ENCODE measurements around the gene POU2AF2.
"Not testable (repeated sequence)": the region's sequence is repeated elsewhere in the genome, so short reads cannot be mapped to it uniquely, and the experiment has no call there.

Gene POU2AF2

DNA sequence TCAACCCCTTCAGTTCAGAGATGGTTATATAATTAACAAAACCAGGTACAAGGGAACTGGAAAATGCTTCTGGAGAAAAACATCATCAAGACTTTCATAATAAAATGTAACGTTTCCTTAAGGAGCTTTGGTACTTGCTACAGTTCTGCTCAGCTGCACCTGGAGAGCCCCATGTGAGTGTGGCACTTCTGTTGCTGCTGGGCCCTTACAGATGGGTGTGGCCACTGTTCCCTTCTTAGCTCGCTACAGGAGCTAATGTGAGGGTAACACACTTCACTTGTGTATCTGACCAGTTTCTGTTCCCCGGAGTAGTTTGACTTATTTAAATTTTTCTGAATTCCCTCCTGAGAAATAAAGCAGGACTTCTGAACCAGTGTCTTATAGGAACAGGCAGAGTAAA is 56.8 kb downstream of the POU2AF2 start:
- DNase-seq (ENCODE audit: low read depth in 2 of 2), result no peak

DNA sequence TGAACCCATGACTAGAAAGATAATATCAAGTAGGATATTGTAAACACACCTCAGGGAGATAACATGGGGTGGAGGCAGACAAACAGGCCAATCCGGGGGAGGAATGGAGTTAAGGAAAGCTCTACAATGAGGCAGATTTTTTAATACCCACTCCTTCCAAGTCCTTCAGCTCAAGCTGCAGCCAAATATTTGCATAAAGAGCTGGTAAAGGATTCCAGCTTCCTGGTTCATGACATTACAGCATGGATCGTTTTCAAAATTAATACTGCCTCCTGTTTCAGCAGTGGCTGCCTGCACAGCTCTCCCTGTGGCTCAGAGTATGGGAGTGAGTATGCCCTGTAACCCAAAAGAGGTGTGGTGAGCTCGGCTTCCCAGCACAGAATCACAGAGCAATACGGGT is 57.9 kb downstream of the POU2AF2 start:
- DNase-seq (ENCODE audit: low read depth in 2 of 2), result no peak

DNA sequence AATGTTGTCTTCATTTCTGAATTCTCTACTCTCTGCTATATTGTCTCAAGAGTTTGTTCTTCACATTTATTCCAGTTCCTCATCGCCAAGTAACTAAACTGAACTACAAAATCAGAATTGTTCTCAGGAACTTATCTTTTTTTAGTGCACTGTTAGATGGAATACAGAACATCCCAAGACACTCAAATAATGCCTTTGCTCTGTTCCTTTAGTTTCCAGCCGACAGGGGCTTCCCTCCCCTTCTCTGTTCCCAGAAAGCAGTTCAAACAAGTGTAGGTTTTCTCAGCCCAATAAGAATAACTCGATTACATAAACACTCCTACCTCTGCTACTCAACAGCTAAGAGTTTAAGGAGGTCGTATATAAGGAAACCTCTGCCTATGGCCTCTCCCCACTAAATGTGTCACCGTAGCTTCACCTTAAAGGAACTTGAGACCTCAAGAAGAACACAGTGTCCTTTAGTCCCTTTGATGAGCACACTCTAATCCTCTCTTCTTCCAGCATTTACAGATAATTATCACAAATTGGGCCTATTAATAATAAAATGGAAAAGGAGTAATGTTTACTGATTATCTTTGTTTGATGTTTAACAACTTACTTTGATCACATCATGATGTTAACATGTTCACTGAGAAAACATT is 59.8 kb downstream of the POU2AF2 start:
- DNase-seq (ENCODE audit: low read depth in 2 of 2), result no peak

DNA sequence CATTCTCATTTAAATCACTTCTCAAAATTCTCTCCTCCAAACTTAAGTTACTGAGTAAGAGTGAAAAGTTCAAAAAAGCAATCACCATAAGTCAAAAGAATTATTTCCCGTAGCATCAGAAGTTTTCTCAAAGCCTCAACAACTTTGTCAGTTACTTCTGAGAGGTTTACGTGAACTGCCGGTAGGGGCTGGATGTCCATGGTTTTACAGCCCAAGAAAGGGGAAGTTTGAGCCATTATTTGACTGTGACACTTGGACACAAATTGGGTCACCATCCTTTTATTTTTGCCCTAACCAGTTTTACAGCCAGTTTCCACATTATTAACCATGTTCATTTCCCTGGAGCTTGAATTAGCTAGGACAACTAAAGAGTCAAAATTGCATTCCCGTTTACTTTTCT is 60.4 kb downstream of the POU2AF2 start:
- no peak for DNase-seq (ENCODE audit: low read depth in 2 of 2)

DNA sequence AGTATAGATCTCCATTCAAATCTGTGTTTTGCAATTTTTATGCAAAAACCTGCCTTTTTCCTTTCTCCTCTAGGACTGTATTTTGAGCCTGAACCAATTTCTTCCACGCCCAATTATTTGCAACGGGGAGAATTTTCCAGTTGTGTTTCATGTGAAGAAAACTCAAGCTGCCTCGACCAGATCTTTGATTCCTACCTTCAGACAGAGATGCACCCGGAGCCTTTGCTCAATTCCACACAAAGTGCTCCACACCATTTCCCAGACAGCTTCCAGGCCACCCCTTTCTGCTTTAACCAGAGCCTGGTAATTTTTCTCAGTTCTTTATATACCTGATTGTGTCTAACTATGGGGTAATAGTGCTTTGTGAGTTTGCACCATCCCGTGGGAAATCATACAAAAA is 60.8 kb downstream of the POU2AF2 start:
- no peak for DNase-seq (ENCODE audit: low read depth in 2 of 2)

DNA sequence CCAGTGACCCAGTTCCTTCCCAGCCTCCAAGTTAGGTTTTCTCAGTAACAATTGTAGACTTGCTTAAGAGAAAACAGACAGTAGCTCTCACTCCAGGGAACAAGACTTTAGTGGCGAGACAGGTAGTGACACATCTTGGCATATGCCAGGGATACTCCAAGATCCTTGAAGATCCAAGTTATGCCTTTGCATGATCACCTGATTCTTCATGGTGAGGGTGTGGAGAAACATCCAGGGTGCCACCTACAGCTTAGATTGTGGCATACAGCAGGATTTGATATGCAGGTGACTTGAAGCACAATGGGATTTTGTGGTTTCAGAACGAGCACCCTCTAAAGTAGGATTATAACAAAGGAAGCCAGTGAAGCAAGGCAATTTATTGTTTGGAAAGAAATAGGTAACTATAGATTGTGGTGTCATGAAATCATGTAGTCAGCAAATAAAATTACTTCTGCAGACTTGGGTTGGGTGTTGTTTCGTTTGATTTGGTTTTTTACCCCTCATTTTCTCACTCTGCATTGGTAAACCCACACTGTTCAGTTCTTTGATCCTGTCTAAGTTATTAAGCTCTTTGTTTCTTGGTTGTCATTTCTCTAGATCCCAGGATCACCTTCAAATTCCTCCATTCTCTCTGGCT is 62.1 kb downstream of the POU2AF2 start:
- DNase-seq (ENCODE audit: low read depth in 2 of 2), result no peak

DNA sequence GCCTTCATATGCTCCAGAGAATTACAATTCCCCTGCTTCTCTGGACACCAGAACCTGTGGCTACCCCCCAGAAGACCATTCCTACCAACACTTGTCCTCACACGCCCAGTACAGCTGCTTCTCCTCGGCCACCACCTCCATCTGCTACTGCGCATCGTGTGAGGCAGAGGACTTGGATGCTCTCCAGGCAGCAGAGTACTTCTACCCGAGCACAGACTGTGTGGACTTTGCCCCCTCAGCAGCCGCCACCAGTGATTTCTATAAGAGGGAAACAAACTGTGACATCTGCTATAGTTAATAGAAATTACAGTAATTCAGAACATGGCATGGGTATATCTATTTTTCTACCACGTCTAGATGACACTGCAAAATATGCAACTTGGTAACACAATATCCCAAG is 62.6 kb downstream of the POU2AF2 start:
- no peak for DNase-seq (ENCODE audit: low read depth in 2 of 2)

DNA sequence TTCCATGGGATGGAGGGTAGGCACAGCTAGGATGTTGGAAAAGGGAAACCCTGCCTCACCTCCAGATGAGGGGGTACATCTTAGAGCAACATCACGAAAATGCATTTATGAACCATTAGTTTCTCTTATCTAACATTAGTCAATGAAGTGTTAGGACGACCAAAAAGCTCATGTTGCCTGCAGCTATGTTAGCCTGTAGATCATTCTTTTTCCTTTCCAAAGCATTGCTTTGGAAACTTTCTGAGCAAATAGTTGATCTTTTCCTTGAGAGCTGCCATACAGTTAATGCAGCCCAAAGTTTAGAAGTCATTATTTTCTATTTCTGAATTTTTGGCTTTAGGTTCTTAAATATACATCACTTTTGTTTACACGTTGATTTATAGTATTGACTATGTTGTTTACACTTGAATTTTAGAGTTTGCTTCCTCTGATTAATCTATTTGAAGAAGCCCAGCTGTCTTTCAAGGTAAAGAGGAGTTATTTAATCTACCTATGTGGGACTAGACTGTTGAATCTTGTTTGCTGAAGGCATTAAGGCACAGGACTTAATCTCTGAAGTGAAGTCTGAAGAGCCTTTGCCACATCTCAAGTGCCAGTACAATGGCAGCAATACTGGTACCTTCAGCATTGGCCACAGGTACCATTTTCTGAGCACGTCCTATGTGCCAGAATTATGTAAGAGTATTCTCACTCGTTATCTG is 63.8 kb downstream of the POU2AF2 start:
- DNase-seq (ENCODE audit: low read depth in 2 of 2), result no peak

DNA sequence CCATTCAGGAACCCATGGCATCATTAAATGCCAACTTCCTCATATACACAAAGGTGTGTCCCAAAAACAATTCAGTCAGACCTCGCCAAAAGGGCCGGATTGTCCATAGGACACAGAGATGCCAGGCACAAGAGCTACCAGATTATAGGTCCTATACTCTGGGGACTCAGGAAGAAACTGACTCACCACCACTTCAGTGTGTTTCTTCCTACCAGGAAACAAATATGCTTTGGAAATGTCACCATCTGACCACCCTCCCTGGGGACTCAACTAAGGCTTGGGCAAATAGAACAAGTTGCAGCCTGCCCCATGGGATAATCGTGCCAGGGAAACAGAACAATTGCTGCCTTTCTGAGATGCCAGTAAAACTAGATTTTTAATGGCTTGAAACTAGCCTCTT is 64.6 kb downstream of the POU2AF2 start:
- no peak for DNase-seq (ENCODE audit: low read depth in 2 of 2)

DNA sequence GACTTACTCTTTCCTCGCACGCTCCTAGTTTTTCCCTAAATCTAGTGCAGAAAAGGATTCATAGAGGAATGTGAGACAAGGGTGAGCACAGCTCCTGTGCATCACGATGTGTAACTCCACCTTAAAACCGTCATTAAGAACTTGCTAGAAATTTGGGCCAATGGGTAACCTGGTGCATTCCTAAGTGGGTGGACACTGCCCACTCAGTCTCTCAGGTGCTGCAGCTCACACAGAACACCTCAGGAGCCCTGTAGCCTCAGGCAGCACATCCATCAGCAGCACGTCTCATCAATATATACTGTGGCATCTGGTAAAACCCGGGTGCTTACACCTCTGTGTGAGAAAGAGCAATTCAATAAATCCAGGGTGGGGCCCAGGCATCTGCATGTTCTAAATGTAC is 65.2 kb downstream of the POU2AF2 start:
- DNase-seq (ENCODE audit: low read depth in 2 of 2), result no peak

DNA sequence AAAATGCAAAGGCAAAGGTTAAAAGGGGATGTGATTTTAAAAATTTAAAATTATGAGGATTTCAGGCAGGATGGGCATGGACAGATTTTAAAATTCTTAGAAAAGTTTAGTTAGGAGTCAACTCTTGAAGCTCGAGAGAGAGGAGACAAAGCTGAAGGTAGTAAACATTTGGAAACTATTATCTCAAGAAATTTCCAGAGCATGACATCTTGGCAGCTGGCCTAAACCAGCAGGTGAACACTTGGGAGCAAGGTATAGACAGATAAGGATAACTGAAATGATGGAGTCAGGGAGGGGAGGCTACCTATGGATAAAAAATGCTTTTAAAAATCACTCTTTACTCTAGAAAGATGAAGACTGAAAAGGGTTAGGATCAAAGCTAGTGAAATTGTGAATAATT is 66.6 kb downstream of the POU2AF2 start:
- DNase-seq (ENCODE audit: low read depth in 2 of 2), result no peak

DNA sequence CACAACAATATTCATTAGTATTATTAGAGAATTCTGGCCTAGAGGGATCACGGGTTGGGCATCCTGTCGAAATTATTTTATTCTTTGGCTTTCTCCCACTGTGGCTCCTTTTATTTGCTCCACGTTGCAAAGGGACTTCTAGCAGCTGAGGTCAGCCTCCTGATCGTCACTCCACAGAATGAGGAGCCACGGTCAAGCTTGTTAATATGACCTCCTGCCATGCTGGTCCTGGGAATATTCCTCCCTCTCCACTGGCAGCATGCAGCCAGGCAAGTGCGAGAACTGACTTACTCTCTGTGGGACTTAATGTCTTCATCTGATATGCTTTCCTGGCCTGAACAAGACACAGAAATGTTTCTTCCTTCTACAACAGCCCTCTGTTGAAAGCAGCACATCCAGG is 73.8 kb downstream of the POU2AF2 start:
- no peak for DNase-seq (ENCODE audit: low read depth in 2 of 2)

DNA sequence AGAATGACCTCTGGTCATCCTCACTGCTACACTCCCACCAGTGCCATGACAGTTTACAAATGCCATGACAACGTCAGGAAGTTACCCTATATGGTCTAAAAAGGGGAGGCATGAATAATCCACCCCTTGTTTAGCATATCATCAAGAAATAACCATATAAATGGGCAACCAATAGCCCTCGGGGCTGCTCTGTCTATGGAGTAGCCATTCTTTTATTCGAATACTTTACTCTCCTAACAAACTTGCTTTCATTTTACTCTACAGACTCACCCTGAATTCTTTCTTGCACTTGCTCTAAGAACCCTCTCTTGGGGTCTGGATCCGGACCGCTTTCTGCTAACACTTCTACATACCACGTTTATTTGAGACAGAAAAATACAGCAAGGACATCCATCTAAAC is 74.7 kb downstream of the POU2AF2 start:
- DNase-seq (ENCODE audit: low read depth in 2 of 2), result not testable (repeated sequence)

DNA sequence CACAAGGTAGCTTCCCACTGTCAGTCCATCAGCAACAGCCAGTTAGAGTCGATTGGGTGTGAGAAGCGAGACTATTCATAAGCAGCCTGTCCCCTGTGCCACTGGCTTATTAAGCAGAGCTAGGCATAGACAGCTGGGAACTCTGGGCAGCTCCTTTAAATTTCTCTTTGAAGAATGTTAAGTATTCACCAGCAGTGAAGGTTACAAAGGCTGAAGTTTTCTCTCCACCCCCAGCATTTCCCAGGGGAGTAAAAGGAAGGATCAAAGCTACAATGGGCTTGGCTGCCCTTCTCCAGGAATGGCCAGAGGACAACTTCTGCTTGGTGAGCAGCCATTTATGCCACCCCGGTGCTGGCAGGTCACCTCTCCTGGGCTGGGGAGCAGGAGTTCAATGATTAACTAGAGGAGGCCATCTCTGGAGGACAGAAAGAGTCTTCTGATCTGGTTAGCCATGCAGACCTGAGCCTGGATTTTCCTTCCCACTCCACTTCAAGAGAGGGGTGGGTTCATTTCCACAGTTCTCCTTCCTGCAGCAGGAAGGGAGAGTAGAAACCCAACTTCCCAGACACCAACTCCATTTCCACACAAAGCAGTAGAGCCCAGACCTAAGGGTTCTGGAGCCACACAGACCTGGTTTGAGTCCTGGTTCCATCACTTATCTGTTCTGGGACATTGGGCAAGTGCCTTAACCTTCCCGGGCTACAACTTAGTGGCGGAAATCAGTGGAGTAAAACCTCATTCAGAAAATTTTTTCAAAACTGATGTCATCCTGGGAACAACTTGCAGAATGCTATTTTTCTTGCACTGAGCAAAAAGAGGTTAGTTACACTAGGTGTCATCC is 75.4 kb downstream of the POU2AF2 start:
- DNase-seq (ENCODE audit: low read depth in 2 of 2), result no peak

DNA sequence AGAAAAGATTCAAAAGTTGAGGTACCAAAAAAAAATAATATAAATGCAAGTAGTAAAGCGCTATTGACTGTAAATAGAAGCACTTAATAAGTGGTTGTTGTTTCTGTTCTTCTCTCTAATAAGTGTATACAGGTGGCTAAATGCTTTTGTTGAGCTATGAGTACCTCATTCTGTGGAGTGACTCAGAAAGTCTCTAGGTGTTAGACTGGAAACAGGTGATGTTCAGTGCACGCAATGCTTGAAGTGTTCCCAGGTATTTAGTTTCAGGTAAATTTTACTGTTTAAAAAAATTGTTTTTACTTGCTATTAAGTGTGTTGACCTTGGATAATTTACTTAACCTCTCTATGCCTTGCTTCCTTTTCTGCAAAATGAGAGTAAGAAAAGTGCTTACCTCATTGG is 77.0 kb downstream of the POU2AF2 start:
- no peak for DNase-seq (ENCODE audit: low read depth in 2 of 2)

DNA sequence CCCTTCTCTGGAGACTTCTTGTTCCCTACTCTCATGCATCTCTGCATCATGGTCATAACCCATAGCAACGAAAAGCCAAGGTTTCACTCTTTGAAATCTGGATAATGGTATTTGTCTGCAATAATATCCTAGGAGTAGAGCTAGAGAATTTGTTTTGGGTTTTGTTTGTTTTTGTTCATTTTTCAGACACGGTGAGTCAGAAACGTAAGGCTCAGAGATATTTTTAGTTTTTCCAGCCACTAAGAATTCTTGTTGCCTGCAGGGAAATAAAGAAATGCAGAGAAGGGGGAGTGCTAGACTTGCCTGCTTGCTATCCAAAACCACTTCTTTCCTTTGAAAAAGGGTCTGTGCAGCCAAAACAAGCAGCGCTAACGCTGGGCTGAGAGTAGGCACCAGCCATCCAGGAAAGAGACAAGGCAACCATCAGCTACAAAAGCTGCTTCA is 78.8 kb downstream of the POU2AF2 start:
- DNase-seq (ENCODE audit: low read depth in 2 of 2), result no peak

DNA sequence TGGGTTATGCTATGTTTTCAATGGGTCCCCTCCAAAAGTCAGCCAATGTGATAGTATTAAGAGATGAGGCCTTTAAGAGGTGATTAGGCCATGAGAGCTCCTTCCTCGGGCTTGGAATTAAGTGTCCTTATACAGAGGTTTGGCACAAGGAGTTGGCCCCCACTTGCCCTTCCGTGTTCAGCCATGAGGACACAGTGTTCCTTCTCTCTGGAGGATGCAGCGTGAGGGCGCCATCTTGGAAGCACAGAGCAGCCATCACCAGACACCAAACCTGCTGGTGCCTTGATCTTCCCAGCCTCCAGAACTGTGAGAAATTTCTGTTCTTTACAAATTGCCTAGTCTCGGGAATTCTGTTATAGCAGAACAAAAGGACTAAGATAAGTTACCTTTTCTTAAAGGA is 79.7 kb downstream of the POU2AF2 start:
- DNase-seq (ENCODE audit: low read depth in 2 of 2), result no peak

DNA sequence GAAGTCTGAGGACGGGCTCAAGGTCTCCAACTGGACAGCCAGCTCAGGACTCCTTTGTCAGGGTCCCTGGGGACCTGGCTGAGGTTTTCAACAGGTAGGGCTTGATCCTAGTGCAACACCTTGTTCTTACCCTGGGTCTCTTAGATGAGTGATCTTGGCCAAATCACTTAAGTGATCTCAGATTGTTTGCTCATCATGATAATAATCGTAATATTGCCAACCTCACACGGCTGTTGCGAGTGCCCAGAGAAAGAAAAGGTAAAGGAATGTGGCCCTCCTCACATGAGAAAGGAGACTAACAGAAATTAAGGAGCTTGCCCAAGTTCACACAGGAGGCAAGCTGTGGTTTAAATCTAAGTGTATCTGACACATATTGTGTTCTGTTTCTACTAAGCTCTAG is 81.3 kb downstream of the POU2AF2 start:
- DNase-seq (ENCODE audit: low read depth in 2 of 2), result no peak

DNA sequence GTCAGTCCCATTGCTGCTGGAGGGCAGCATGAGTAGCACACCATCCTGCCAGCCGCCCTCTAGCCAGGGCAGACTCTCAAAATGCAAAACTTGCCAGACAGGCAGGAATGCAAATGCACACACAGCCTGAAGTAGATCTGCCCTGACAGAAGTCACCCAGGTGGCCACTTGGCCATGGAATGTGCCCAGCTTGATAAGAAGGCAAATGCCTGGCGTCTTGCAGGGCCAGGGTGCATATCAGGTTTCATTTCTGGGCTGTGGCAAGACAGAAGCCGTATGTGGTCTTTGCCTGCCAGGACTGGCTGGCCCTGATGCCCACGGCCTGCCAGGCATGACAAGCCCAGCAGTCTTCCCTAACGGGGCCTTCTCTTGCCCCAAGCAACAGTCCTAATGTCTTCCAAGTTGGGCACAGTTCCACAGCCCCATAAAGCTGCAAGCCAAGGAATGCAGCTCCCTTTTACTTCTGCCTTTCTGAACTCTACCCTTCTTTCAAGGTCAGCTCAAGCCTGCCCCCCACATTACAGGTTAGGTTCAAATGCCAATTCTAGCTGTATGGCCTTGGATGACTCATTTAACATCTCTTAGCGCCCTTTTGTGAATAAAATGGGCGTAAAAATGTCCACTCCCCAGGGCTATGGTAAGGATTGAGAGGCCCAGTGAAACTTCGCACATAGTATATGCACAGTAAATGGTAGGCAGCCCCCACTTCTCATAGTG is 82.5 kb downstream of the POU2AF2 start:
- no peak for DNase-seq (ENCODE audit: low read depth in 2 of 2)

DNA sequence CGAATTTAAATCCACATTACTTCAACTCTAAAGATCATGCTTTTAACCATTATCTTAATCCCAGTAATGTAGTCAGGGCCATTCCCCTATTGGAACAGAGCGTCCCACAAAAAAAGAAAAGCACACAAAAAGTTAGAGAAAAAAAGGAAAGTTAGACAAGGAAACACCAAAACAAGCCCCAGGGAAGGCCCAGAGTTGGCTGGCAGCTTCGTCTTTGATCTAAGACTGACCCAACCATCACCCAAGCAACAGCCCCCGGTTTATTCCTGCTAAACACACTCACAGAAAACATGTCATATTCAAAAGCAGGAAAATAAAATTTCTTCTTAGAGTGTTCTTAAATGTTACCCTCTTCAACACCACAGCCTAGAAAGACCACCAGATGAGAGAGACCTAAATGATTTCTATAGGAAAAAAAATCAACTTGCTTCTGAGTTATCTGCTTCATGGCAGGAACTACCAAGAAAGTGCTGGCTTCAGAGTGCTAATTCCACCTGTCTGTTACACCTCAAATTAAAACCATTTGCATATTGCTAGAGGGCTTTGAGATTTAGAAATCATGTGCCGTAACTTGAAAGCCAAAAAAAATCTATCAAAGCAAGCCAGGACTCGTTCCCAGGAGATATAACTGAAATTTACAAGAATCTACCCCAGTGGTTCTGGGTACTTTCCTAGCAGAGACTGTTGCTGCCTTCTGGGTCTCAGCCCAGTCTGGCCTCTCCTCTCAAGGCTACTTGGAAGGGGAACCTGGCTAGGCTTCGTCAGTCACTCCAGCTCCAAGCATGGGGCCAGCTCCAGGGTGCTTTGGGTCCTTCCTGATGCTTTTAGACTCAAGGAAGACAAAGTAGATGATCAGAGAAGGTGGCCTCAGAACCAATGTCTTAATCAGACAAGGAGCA is 84.0 kb downstream of the POU2AF2 start:
- no peak for DNase-seq (ENCODE audit: low read depth in 2 of 2)

Measured in stimulated activated CD4-positive, alpha-beta T cell treated with anti-CD3 and anti-CD28 coated beads, Interleukin-1b, Interleukin-23, amount 100 ng/mL, for 4 hours (primary cell).